H9 (cell line): ENCODE measurements around the gene FAM3C. TPM values are rescaled to one million over a fixed set of nuclear protein-coding genes. Genes with fewer than 3 reads are reported as not detected.

Experiments
- DNase-seq: peaks from one replicate; pipeline ENCODE4 v3.0.0-alpha.2; 2017
- H2AFZ ChIP-seq: one replicate; pipeline ENCODE4 v1.6.1; 2013; ENCODE audit warnings: mild to moderate bottlenecking, low read length, control low read depth, moderate library complexity
- H2AK5ac ChIP-seq: 2 replicates; pipeline ENCODE4 v1.6.1; 2013; ENCODE audit warnings: low read length, control low read depth, mixed read lengths; ENCODE audit not compliant: insufficient read length
- H2BK120ac ChIP-seq: one replicate; pipeline ENCODE4 v1.6.1; 2013; ENCODE audit warnings: low read depth, mild to moderate bottlenecking, low read length, control low read depth, inconsistent platforms; ENCODE audit not compliant: poor library complexity, severe bottlenecking
- H2BK12ac ChIP-seq: 2 replicates; pipeline ENCODE4 v1.6.1; 2013; ENCODE audit warnings: low read length, control low read depth, mixed read lengths, low read depth; ENCODE audit not compliant: insufficient read length
- H2BK15ac ChIP-seq: 2 replicates; pipeline ENCODE4 v1.6.1; 2013; ENCODE audit warnings: low read depth, low read length, control low read depth
- H2BK20ac ChIP-seq: one replicate; pipeline ENCODE4 v1.6.1; 2013; ENCODE audit warnings: low read depth, mild to moderate bottlenecking, low read length, control low read depth, inconsistent platforms; ENCODE audit not compliant: poor library complexity, severe bottlenecking
- H2BK5ac ChIP-seq: 2 replicates; pipeline ENCODE4 v1.6.1; 2013; ENCODE audit warnings: low read length, control low read depth, mixed read lengths; ENCODE audit not compliant: insufficient read length
- H3K14ac ChIP-seq: 2 replicates; pipeline ENCODE4 v1.6.1; 2013; ENCODE audit warnings: low read length, control low read depth; ENCODE audit not compliant: insufficient read depth
- H3K18ac ChIP-seq: 2 replicates; pipeline ENCODE4 v1.6.1; 2013; ENCODE audit warnings: low read depth, mild to moderate bottlenecking, mixed read lengths, low read length, control low read depth; ENCODE audit not compliant: insufficient read length
- H3K23ac ChIP-seq: 2 replicates; pipeline ENCODE4 v1.6.1; 2013; ENCODE audit warnings: low read length, control low read depth, mixed read lengths, low read depth; ENCODE audit not compliant: insufficient read length
- H3K23me2 ChIP-seq: 2 replicates; pipeline ENCODE4 v1.6.1; 2013; ENCODE audit warnings: low read depth, mild to moderate bottlenecking, mixed read lengths, low read length, control low read depth; ENCODE audit not compliant: insufficient read length, poor library complexity, severe bottlenecking
- H3K27ac ChIP-seq: 2 replicates; pipeline ENCODE4 v1.5.1; 2013; ENCODE audit warnings: low read length, control low read depth, mixed read lengths, low read depth; ENCODE audit not compliant: insufficient read length
- H3K27me3 ChIP-seq: 2 replicates; pipeline ENCODE4 v1.6.1; 2013; ENCODE audit warnings: low read length, control low read depth, inconsistent platforms; ENCODE audit not compliant: insufficient read depth
- H3K4ac ChIP-seq: 2 replicates; pipeline ENCODE4 v1.6.1; 2013; ENCODE audit warnings: low read depth, mild to moderate bottlenecking, control low read depth, inconsistent platforms, low read length, moderate library complexity
- H3K4me1 ChIP-seq: 2 replicates; pipeline ENCODE4 v1.6.1; 2013; ENCODE audit warnings: low read length, control low read depth, inconsistent platforms; ENCODE audit not compliant: insufficient read depth
- H3K4me2 ChIP-seq: 2 replicates; pipeline ENCODE4 v1.6.1; 2013; ENCODE audit warnings: low read length, control low read depth, mixed read lengths; ENCODE audit not compliant: insufficient read length, insufficient read depth
- H3K56ac ChIP-seq: 2 replicates; pipeline ENCODE4 v1.6.1; 2013; ENCODE audit warnings: low read depth, mild to moderate bottlenecking, mixed read lengths, low read length, control low read depth; ENCODE audit not compliant: insufficient read length
- H3K79me1 ChIP-seq: 2 replicates; pipeline ENCODE4 v1.6.1; 2013; ENCODE audit warnings: low read depth, mild to moderate bottlenecking, moderate library complexity, low read length, control low read depth, inconsistent platforms; ENCODE audit not compliant: insufficient read depth, poor library complexity, severe bottlenecking
- H3K79me2 ChIP-seq: 2 replicates; pipeline ENCODE4 v1.6.1; 2013; ENCODE audit warnings: low read length, control low read depth, inconsistent platforms; ENCODE audit not compliant: insufficient read depth
- H3K9ac ChIP-seq: 2 replicates; pipeline ENCODE4 v1.6.1; 2013; ENCODE audit warnings: low read length, control low read depth, mixed read lengths; ENCODE audit not compliant: insufficient read length; ENCODE audit errors: extremely low read depth
- H3K9me3 ChIP-seq: one replicate; pipeline ENCODE4 v1.6.1; 2013; ENCODE audit warnings: low read depth, low read length, inconsistent platforms; ENCODE audit not compliant: control insufficient read depth
- H3T11ph ChIP-seq: one replicate; pipeline ENCODE4 v1.6.1; 2013; ENCODE audit warnings: mild to moderate bottlenecking, low read length, control low read depth, inconsistent platforms
- H4K20me1 ChIP-seq: one replicate; pipeline ENCODE4 v1.6.1; 2013; ENCODE audit not compliant: control insufficient read depth, insufficient read length, insufficient read depth
- H4K5ac ChIP-seq: 2 replicates; pipeline ENCODE4 v1.6.1; 2013; ENCODE audit warnings: low read depth, mild to moderate bottlenecking, mixed read lengths, low read length, control low read depth; ENCODE audit not compliant: insufficient read length
- H4K8ac ChIP-seq: replicated peaks from 2 replicates; pipeline ENCODE4 v1.6.1; 2013; ENCODE audit warnings: low read length, control low read depth, mixed read lengths, low read depth; ENCODE audit not compliant: insufficient read length
- H4K91ac ChIP-seq: 2 replicates; pipeline ENCODE4 v1.6.1; 2013; ENCODE audit warnings: low read depth, mild to moderate bottlenecking, moderate library complexity, mixed read lengths, low read length, control low read depth; ENCODE audit not compliant: insufficient read length
- H3K27ac Mint-ChIP-seq, 3 experiments: 2 replicates in 2 of 3; 3 replicates in 1 of 3; pipeline ENCODE4 v1.8.0; 2020 to 2021; ENCODE audit warnings: mixed read lengths in 3 of 3, mild to moderate bottlenecking in 1 of 3, moderate library complexity in 1 of 3
- H3K27me3 Mint-ChIP-seq: 2 replicates; pipeline ENCODE4 v1.8.0; 2021; ENCODE audit warnings: low read depth, mild to moderate bottlenecking, moderate library complexity, mixed read lengths
- H3K36me3 Mint-ChIP-seq, 3 experiments: 2 replicates in 2 of 3; 3 replicates in 1 of 3; pipeline ENCODE4 v1.8.0; 2020 to 2021; ENCODE audit warnings: low read depth in 3 of 3, mixed read lengths in 3 of 3; ENCODE audit not compliant: insufficient read depth in 1 of 3
- H3K4me1 Mint-ChIP-seq, 2 experiments: 2 replicates each; pipeline ENCODE4 v1.8.0; 2020; ENCODE audit warnings: mixed read lengths in 2 of 2
- H3K4me3 Mint-ChIP-seq, 2 experiments: 2 replicates in 1 of 2; 3 replicates in 1 of 2; pipeline ENCODE4 v1.8.0; 2020 to 2021; ENCODE audit warnings: mild to moderate bottlenecking in 2 of 2, mixed read lengths in 2 of 2, moderate library complexity in 1 of 2
- H3K9me3 Mint-ChIP-seq, 2 experiments: 2 replicates in 1 of 2; 3 replicates in 1 of 2; pipeline ENCODE4 v1.8.0; 2020; ENCODE audit warnings: mild to moderate bottlenecking in 2 of 2, mixed read lengths in 2 of 2, moderate library complexity in 1 of 2
- WGBS: extraction: QIAGEN DNeasy Blood & Tissue Kit; methylation state at CpG from one replicate; pipeline ENCODE4 v1.1.7; 2013; ENCODE audit warnings: missing lambda C conversion rate, low lambda C conversion rate, mixed read lengths; ENCODE audit not compliant: insufficient read length; ENCODE audit errors: extremely low coverage; 5-methylcytosine and 5-hydroxymethylcytosine counted together
- total RNA-seq: library from RNA; stranded (reverse); gene quantifications from 2 replicates; pipeline ENCODE4 v1.2.1, GENCODE V29; 2021
- TF ChIP-seq, protein P1 (sequence below): fragments of 200-600 bp; sonication (generic); conservative IDR thresholded peaks from 3 replicates; pipeline ENCODE4 v1.8.0; 2021; ENCODE audit warnings: antibody characterized with exemption, mild to moderate bottlenecking

The FAM3C gene
- total RNA-seq, 1 experiment from 2014 or later: 64.5 TPM

DNA sequence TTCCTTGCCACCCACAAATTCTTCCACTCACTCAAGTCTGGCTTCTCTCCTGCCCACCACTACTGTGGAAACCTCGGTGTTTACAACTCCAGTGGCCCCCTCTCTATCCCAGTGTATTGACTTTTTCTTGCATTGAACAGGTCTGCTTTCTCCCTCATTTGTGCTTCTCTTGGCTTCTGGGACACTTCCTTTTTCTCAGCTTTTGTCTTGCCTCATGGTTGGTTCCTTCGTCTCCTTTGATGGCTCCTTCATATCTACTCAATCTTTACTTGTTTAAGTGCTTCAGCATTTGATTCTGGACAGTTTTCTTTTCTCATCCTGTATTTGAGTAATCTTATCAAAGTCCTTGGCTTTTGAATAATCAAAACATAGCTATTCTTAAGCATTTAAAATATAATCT lies 35.9 kb upstream of the FAM3C start:
- H3K79me1 ChIP-seq: no peaks in the 10 kb centered on the region
- no peak overlapping the region for H3K4me3 Mint-ChIP-seq
- no peak overlapping the region for H3K27ac ChIP-seq
- no peak overlapping the region for H4K8ac ChIP-seq
- no peak overlapping the region for H2BK12ac ChIP-seq
- H4K20me1 ChIP-seq: no peaks in the 10 kb centered on the region
- H3K79me2 ChIP-seq: no peaks in the 10 kb centered on the region
- no peak overlapping the region for H4K91ac ChIP-seq
- no peak overlapping the region for H3K56ac ChIP-seq
- no peak overlapping the region for H4K5ac ChIP-seq
- no peak for DNase-seq
- no peaks in the 10 kb centered on the region for H3K27me3 Mint-ChIP-seq
- no peak overlapping the region for H2BK15ac ChIP-seq
- H3K9me3 Mint-ChIP-seq: no peaks in the 10 kb centered on the region; a peak in 1 of 5 replicates
- H3K27me3 ChIP-seq: no peaks in the 10 kb centered on the region
- no peak overlapping the region for H3K18ac ChIP-seq
- no peak overlapping the region for H2BK5ac ChIP-seq
- no peak overlapping the region for H3K27ac Mint-ChIP-seq
- no peak overlapping the region for H3K9ac ChIP-seq
- no CpG with 5 or more reads among the region's 2 CpGs for WGBS
- TF ChIP-seq, protein P1, sequence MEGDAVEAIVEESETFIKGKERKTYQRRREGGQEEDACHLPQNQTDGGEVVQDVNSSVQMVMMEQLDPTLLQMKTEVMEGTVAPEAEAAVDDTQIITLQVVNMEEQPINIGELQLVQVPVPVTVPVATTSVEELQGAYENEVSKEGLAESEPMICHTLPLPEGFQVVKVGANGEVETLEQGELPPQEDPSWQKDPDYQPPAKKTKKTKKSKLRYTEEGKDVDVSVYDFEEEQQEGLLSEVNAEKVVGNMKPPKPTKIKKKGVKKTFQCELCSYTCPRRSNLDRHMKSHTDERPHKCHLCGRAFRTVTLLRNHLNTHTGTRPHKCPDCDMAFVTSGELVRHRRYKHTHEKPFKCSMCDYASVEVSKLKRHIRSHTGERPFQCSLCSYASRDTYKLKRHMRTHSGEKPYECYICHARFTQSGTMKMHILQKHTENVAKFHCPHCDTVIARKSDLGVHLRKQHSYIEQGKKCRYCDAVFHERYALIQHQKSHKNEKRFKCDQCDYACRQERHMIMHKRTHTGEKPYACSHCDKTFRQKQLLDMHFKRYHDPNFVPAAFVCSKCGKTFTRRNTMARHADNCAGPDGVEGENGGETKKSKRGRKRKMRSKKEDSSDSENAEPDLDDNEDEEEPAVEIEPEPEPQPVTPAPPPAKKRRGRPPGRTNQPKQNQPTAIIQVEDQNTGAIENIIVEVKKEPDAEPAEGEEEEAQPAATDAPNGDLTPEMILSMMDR: no peak
- no peak overlapping the region for H2AK5ac ChIP-seq
- no peaks in the 10 kb centered on the region for H3K4me1 ChIP-seq
- H3K4ac ChIP-seq: no peak overlapping the region
- H3K9me3 ChIP-seq: no peaks in the 10 kb centered on the region
- H3K23ac ChIP-seq: no peak overlapping the region
- no peak overlapping the region for H2AFZ ChIP-seq
- H3K14ac ChIP-seq: no peak overlapping the region
- H3K4me2 ChIP-seq: no peak overlapping the region
- no peak overlapping the region for H2BK120ac ChIP-seq
- no peaks in the 10 kb centered on the region for H3K23me2 ChIP-seq
- no peaks in the 10 kb centered on the region for H3K36me3 Mint-ChIP-seq
- no peak overlapping the region for H2BK20ac ChIP-seq
- peaks cover under 1 to 2% of the 10 kb centered on the region in 2 experiments; a peak in 1 of 4 replicates for H3K4me1 Mint-ChIP-seq
- no peak overlapping the region for H3T11ph ChIP-seq
